Stimulated activated CD8-positive, alpha-beta memory T cell treated with anti-CD3 and anti-CD28 coated beads, Interleukin-15, amount 100 ng/mL, for 4 hours (primary cell): ENCODE data around the gene LRRC25.

Experiments used
- DNase-seq, 2 donors: peaks; one replicate each; pipeline ENCODE4 v3.0.0-alpha.2; 2020; ENCODE audit warnings: low read depth in 2 of 2

LRRC25 gene

DNA sequence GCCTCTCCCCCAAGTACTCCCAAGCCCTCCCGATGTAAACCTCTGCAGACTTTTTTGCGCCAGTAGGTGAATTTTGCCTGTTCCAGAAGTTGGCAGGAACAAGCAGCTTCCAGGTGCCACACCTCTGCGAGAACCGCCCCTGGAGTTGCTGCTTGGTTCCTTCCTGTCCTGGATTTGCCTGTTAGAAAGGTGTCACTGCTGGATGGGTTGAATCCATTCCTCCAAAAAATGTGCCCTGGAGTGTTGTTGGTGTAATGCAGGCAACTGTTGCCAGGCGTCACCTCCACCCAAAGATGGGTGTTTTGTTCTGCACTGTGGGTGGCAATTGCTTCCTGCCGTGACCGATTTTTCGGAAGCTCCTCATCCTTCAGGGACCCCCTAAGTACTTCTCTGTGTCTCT lies 51.3 kb downstream of the LRRC25 start:
- DNase-seq = no peak

DNA sequence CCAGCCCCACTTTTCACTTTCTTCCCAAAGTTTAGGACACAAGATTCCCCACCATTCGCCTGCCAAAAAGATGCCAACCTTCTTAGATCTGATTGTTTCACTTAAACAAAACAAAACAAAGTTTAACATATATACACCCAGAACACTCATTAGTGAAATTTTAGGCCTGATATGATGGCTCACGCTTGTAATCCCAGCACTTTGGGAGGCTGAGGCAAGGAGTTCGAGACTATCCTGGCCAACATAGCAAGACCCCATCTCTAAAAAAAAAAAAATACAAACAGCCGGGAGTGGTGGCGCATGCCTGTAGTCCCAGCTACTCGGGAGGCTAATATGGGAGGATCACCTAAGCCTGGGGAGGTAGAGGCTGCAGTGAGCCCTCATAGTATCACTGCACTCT lies 52.1 kb downstream of the LRRC25 start:
- DNase-seq = no peak

DNA sequence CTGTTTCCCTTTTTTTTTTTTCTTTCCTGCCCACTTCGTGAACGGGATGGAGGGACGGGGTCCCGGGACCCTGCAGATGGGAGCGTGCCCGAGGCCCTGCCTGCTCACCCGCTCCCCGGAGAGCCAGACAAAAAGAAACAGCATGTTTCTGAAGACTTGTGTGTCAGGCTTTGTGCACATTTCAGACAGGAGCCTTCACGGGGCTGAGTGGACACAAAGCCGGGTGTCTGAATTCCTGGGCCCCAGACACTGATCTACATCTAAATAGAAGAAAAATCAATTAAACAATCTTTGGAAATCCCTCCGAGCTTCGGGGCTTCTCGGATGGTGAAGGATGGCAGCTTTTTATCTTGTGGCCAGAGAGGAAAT lies 52.9 kb downstream of the LRRC25 start:
- DNase-seq = no peak

DNA sequence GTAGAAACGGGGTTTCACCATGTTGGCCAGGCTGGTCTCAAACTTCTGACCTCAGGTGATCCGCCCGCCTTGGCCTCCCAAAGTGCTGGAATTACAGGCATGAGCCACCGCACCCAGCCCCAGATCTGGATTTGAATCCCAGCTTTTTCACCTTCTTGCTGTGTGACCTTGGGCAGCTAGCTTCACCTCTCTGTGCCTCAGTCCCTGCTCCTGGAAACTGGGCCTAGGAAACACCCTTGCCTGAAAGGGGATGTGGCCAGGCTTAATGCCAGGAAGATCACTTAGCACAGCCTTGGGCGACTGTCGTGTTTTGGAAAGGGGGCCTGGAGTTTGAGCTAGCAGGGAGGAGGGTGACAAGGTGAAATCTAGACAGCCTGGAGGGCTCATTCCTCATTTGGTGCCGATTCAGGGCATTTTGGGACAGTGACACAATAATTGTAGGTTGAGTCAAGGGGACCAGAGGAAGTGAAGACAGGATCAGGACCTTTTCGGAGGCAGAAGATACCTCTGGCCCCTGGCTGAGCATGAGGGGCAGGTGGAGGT lies 55.3 kb downstream of the LRRC25 start:
- no peak for DNase-seq
